ENCODE data around the gene ZNF79.

ZNF79 gene

DNA sequence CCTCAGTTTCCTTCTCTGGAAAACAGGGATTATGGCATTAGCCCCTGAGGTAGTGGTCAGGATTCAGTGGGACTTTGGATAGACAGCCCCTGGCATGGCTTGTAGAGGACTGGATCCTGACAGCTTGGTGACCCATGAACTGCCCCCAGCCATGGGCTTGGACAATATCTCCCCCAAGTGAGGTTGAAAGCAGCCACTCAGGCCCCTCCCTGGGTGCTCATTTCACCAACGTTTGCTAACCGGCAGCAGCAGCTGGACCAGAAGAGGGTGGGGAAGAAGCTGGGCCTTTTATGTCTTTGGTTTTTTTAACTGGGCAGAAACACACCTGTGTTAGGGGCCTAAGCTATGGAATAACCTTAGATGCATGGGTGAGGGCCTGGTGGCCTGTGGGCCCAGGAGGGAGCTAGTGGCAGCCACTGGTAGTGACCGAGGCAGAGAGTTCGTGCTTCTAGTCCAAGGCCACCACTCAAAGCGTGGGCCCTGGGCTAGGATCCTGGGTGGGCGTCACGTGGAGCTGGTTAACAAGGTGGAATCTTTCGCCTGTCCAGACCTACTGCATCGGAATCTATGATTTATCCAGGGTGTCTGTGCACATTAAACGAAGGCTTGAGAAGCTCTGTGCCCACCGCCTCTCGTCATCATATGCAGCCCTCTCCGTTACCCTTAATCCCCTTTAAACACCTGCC, 25.3 kb upstream of the ZNF79 start:
- H3K4me3 ChIP-seq (ENCODE audit: low read depth, low read length): no peak overlapping the region
- TF ChIP-seq CTCF (IDR thresholded peaks at IDR 0.05; ENCODE audit: low read depth, low read length): no peak

DNA sequence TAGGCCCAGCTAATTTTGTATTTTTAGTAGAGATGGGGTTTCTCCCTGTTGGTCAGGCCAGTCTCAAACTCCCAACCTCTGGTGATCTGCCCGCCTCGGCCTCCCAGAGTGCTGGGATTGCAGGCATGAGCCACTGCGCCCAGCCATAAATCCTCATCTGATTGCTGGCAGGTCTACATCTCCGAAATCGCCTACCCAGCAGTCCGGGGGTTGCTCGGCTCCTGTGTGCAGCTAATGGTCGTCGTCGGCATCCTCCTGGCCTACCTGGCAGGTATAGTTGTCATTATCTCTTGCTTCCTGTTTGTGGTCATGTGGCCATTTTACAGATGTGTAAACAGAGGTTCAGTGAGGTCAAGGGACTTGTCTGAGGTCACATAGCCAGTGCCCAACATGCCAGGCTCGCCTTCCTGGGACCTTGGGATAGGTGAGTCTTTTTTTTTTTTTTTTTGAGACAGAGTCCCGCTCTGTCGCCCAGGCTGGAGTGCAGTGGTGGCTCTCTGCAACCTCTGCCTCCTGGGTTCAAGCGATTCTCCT, 24.4 kb upstream of the ZNF79 start:
- no peak overlapping the region for H3K4me3 ChIP-seq (ENCODE audit: low read depth, low read length)

DNA sequence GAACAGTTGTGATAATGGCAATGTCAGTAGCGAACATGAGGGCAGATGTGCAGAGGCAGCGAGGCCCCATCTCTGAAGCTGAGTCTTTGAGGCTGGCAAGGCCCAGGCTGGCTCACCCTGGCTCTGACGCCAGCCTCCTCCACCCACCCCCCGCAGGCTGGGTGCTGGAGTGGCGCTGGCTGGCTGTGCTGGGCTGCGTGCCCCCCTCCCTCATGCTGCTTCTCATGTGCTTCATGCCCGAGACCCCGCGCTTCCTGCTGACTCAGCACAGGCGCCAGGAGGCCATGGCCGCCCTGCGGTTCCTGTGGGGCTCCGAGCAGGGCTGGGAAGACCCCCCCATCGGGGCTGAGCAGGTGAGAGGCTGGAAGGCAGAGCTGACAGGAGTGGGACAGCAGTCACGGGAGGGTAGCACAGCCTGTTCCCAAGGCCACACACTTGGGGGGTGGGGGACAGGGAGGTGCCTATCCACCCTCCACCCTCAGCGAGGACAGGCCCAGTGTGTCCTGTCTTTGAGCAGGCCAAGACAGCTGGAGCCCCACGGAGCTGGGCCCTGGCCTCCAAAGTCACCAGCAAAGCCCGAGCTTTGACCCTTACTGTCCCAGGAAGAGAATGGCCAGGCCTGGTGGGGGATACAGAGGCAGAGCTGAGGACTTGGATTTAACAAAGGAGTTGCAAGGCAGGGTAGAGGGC, 21.6 kb upstream of the ZNF79 start:
- TF ChIP-seq CTCF (IDR thresholded peaks at IDR 0.05; ENCODE audit: low read depth, low read length): no peak

More for the DNA sequence above, 24.4 kb upstream of the ZNF79 start:
- no peak for TF ChIP-seq CTCF (IDR thresholded peaks at IDR 0.05; ENCODE audit: low read depth, low read length)

GRCh38 chr9:127403507-127404192, 20.5 kb upstream of the ZNF79 start:
- H3K4me3 ChIP-seq (ENCODE audit: low read depth, low read length): no peak overlapping the region
- TF ChIP-seq CTCF (IDR thresholded peaks at IDR 0.05; ENCODE audit: low read depth, low read length): no peak

More for the DNA sequence above, 21.6 kb upstream of the ZNF79 start:
- no peak overlapping the region for H3K4me3 ChIP-seq (ENCODE audit: low read depth, low read length)

DNA sequence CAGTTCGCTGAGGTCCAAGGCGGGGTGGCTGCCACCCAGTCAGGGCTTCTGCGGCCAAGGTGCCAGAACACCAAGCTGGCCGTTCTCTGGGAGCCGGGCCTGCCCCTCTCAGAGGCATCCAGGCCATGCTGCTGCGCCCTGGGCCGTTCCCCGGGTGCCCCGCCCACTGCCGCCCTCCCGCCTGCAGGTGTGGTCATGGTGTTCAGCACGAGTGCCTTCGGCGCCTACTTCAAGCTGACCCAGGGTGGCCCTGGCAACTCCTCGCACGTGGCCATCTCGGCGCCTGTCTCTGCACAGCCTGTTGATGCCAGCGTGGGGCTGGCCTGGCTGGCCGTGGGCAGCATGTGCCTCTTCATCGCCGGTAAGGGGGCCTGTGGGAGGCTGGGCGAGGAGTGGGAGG, 19.6 kb upstream of the ZNF79 start:
- TF ChIP-seq CTCF (IDR thresholded peaks at IDR 0.05; ENCODE audit: low read depth, low read length): no peak
- no peak overlapping the region for H3K4me3 ChIP-seq (ENCODE audit: low read depth, low read length)

DNA sequence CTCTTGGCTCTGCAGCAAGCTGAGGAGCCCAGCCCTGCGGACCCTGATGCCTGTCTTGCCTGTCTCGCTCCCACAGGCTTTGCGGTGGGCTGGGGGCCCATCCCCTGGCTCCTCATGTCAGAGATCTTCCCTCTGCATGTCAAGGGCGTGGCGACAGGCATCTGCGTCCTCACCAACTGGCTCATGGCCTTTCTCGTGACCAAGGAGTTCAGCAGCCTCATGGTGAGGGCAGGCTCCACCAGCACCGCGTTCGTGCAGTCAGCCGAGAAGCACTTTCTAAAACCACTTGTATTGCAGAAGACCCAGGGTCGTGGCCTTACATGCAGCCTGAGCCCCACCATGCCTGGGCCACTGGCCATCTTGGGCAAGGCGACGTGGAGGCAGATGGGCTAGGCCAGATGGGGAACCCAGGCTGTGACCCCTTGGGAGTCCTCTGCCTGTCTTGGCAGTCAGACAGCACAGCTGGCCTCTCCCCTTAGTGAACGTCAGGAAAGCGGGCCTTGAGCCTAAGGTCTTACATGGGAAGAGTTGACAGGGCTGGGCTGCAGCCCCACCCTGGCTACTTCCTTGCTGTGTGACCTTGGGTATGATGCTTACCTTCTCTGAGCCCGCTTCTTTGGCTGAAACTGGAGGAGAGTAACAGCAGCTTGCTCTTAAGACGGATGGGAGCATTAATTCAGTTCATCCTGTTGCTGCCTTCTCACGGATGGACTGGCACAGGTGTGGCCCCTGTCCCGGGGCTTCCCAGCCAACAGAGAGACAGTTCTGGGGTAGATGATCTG, 18.6 kb upstream of the ZNF79 start:
- no peak for TF ChIP-seq CTCF (IDR thresholded peaks at IDR 0.05; ENCODE audit: low read depth, low read length)
- no peak overlapping the region for H3K4me3 ChIP-seq (ENCODE audit: low read depth, low read length)
